GM18498 (cell line): ENCODE results near the gene FIG4.
"Not testable (repeated sequence)": the region's sequence is repeated elsewhere in the genome, so short reads cannot be mapped to it uniquely, and the experiment has no call there.

Experiments
- ATAC-seq: cut with Tn5 transposase; IDR thresholded peaks from one replicate; pipeline ENCODE4 v1.9.1; 2021; ENCODE audit warnings: mild to moderate bottlenecking, moderate library complexity; ENCODE audit not compliant: unreplicated experiment

The FIG4 gene

GRCh38 chr6:109840796-109841195, 149.7 kb downstream of the FIG4 start:
- ATAC-seq = no peak

- no peak for ATAC-seq
These were observed 150.8 kb downstream of the FIG4 start for GRCh38 chr6:109841869-109842268.

GRCh38 chr6:109852713-109853112, 161.6 kb downstream of the FIG4 start:
- ATAC-seq = no peak

GRCh38 chr6:109853426-109853825, 162.3 kb downstream of the FIG4 start:
- no peak for ATAC-seq

DNA sequence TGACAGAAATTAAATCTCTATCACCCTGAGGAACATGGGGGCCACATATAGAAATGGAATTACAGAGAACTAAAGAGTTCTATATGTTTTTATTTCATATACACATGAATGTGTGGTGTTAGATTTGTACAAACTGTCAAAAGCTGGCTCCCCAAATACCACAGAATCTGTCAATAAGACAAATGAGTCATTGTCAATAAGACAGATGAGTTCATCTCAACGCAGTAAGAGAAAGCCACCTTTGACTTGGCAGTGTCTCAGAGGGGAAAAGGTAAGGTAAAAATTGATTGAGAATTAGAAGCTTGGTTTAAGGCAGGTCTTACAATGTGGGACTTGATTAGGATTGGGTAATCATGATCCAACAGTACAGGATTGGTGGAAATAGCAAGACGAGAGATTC, 162.9 kb downstream of the FIG4 start:
- no peak for ATAC-seq

GRCh38 chr6:109854541-109855308, 163.6 kb downstream of the FIG4 start:
- ATAC-seq = no peak

GRCh38 chr6:109855476-109856040, 164.5 kb downstream of the FIG4 start:
- not testable (repeated sequence) for ATAC-seq

DNA sequence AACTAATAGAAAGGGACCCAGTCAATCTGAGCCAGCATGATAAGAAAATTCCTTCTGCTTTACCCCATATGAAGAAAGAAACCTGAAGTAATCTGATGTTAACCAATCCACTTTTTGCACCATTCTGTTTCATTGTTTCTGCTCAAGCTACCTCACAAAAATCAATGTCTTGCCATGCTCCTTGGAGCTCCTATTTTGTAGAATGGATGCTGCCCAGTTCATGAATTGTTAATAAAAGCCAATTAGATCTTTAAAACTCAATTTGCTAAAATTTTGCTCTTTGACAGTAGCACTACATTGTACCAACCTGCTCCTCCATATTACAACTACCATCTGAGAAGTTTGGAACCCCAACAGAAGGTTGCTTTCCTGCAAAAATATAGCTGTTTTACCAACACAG, 170.8 kb downstream of the FIG4 start:
- no peak for ATAC-seq

DNA sequence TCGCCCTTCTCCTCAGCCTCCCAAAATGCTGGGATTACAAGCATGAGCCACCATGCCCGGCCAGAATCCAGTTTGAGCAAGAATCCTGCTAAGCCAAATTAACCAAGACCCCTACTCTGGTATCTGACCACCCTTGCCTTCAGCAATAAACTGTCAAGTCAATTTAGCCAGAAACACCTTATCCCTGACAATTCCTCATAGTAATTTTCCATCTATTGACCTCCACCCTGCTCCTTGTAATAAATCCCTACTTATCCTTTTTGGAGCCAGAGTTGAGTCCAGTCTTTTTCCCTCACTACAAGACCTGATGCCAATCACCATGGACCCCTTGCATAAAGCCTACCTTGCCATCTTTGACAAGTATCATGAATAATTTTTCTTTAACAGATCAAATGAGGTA, 173.0 kb downstream of the FIG4 start:
- ATAC-seq = no peak

DNA sequence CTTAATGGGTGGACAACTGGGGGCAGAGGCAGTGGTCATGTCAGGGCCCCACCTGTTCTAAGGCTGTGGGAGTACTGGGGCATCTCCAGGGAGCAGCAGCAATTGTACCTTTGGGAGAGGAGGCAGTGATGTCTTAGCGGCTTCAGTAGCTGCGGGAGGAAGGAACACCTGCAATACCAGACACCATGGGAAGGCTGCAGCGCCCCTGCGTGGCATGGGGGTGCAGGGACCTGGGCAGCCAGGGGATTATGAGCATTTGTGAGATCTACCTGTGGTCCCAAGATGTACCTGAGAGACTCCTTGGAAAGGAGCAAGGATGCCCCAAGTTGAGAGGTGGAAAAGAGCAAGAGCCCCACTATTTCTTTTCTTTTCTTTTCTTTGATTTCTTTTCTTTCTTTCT, 174.9 kb downstream of the FIG4 start:
- ATAC-seq = no peak

DNA sequence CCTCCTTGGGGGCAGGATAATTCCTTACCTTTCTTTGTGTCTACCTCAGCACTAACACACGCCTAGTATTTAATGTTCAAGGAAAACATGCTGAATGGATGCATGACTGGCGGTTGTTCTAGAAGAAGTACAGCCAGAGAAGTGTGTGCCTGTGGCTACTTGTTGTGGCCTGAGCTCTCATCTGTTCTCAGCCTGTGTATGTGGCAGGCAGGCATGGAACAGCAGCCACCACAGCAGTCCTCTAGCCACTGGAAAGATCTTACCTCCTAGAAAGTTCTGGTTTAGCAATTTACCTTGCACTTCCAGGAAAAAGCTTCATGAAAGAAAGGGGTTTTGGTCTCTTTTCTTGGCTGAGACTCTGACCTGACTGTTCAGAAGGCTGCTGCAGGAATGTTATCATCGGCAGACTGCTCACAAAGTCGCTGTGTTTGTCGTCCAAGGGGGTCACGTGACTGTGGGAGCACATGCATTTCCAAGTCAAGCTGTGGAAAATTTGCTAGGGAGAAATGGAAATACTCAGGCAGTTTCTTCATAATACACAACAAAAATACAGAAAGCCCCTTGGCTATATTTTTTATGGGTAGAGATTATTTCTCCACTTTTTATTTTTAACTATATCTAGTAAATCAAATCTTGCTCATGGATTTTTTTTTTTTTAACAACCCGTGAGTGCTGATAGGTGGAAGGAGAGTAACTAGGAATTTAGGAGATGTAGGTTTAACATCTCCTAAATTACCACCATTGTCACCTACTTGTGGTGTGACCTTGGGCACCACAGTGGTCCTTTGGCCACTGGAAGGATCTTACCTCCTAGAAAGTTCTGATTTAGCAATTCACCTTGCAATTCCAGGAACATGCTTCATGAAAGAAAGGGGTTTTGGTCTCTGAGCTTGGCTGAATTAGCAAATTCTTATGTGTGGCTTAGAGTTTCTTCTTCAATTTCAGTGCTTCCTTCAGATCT, 176.2 kb downstream of the FIG4 start:
- ATAC-seq = no peak

GRCh38 chr6:109867970-109868358, 176.9 kb downstream of the FIG4 start:
- ATAC-seq = no peak

DNA sequence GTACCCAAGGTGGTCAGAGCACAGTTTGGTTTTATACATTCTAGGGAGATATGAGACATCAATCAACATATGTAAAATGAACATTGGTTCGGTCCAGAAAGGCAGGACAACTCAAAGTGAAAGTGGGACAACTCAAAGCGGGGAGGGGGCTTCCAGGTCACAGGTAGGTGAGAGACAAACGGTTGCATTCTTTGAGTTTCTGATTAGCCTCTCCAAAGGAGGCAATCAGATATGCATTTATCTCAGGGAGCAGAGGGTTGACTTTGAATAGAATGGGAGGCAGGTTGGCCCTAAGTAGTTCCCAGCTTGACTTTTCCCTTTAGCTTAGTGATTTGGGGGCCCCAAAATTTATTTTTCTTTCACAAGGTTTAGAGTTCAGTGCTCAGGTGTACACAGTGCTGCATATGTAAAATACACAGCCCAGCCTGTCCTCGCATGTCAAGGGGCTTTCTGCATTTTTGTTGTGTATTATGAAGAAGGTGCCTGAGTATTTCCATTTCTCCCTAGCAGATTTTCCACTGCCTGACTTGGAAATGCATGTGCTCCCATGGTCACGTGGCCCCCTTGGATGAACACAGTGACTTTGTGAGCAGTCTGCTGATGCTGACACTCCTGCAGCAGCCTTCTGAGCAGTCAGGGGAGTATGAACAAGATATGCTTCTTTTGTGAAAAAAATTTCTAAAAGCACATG, 178.4 kb downstream of the FIG4 start:
- ATAC-seq = not testable (repeated sequence)

- ATAC-seq = no peak
These were observed 179.0 kb downstream of the FIG4 start for GRCh38 chr6:109870089-109870410.

DNA sequence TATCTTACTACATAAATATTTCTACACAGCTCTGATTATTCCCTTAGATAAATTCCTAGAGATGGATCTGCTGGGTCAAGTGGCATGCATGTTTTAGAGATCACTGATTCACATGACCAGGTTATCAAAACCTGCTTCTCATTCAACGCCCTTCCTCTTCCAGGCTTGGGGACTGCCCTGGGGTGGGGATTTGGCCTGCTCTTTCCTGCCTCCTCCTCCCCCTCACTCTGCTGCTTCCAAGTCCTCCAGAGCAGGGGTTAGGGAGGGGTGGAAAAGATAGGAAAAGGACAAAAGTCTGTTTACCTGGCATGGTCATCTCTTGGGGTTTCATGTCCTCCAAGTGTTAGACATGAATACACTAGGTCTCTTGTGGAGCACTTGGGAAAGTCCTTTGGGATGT, 181.5 kb downstream of the FIG4 start:
- ATAC-seq = no peak

DNA sequence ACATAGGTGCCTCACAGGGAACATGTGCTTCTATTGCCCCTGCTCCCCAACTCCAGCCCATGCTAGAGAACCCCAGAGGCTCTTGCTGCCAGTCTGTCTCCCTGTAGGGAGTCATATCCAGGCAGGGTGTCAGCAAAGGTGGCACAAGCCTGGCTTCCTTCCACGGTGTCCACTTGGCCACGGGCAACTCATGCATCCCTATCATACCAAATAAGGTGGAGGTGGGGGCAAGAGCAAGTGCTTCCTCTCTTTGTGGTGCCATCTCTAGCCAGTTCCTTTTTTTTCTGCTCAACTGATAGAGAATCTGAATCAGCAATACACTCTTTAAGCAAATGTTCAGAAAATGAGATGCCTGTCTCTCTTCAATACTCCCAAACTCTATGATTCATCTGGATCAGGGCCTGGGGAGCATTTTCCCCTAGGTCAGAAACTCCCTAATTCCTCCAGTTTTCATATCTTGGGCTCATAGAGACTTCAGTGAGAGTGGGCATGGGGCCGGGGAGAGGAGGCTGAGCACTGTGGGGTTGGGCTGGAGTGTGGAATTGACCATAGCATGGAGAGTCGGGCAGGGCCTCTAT, 182.0 kb downstream of the FIG4 start:
- ATAC-seq = no peak

DNA sequence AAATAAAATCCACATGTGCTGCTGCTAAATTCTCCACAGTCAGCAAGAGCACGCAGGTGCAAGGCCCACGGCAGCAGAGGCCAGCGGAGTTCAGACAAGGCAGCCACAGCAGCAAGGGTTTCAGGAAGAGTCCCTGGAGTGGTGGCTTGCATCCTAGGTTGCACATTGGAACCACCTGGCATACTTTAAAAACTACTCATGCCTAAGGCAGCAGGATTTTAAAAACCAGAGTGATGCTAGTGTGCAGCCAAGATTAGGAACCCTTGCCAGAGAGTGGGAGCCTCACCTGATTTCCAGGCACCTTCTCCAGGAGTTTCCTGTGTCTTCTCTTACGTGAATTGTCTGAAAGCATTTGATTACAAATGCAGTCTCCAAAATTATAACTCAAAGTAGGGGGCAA, 183.0 kb downstream of the FIG4 start:
- no peak for ATAC-seq

DNA sequence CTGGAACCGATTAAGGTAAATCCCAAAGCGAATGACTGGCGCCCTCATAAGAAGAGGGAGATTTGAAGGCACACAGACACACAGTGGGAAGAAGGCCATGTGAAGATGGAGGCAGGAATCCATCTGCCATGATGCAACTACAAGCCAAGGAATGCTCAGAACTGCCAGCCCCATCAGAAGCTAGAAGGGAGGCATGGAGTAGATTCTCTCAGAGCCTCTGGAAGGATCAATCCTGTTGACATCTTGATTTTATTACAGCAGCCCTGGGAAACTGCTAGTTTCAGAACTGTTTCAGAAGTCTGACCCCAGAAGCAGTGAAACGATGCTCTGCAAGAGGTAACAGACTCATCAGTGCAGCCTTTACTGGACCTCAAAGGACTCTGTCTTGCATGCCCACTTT, 183.5 kb downstream of the FIG4 start:
- ATAC-seq = no peak
